HEK293 (cell line): ENCODE measurements around the gene PDSS2.

ENCODE experiments used
- BCL11A ChIP-seq: fragments of 450-650 bp; formaldehyde crosslinking; IDR thresholded peaks from 2 replicates; pipeline ENCODE4 v1.5.1; 2016; ENCODE audit warnings: low read depth, missing biosample characterization, missing genetic modification characterization
- KLF1 ChIP-seq: fragments of 450-650 bp; formaldehyde crosslinking; IDR thresholded peaks from 2 replicates; pipeline ENCODE4 v1.5.1; 2016; ENCODE audit warnings: missing biosample characterization, missing genetic modification characterization
- RBAK ChIP-seq: fragments of 450-650 bp; formaldehyde crosslinking; IDR thresholded peaks from 2 replicates; pipeline ENCODE4 v1.5.1; 2016; ENCODE audit warnings: missing biosample characterization, missing genetic modification characterization
- TCF7L2 ChIP-seq: IDR thresholded peaks from 2 replicates; pipeline ENCODE4 v1.6.1; 2011; ENCODE audit warnings: low read depth, mild to moderate bottlenecking, inconsistent platforms, low read length, moderate library complexity, borderline replicate concordance
- ZEB2 ChIP-seq: fragments of 450-650 bp; formaldehyde crosslinking; IDR thresholded peaks from 2 replicates; pipeline ENCODE4 v1.5.1; 2016; ENCODE audit warnings: missing biosample characterization, missing genetic modification characterization
- ZNF311 ChIP-seq: fragments of 450-650 bp; formaldehyde crosslinking; IDR thresholded peaks from 2 replicates; pipeline ENCODE4 v1.5.1; 2017; ENCODE audit warnings: missing biosample characterization, missing genetic modification characterization, borderline replicate concordance
- ZNF416 ChIP-seq: fragments of 450-650 bp; formaldehyde crosslinking; IDR thresholded peaks from 2 replicates; pipeline ENCODE4 v1.5.1; 2016; ENCODE audit warnings: missing biosample characterization, missing genetic modification characterization
- ZNF433 ChIP-seq: fragments of 450-650 bp; formaldehyde crosslinking; IDR thresholded peaks from 2 replicates; pipeline ENCODE4 v1.5.1; 2016; ENCODE audit warnings: missing biosample characterization, missing genetic modification characterization, low read depth
- ZNF670 ChIP-seq: fragments of 450-650 bp; formaldehyde crosslinking; IDR thresholded peaks from 2 replicates; pipeline ENCODE4 v1.5.1; 2016; ENCODE audit warnings: missing biosample characterization, missing genetic modification characterization, low read depth
- TF ChIP-seq, protein P1 (sequence below): fragments of 450-650 bp; formaldehyde crosslinking; IDR thresholded peaks from 2 replicates; pipeline ENCODE4 v1.5.1; 2016; ENCODE audit warnings: missing biosample characterization, missing genetic modification characterization
- TF ChIP-seq, protein P2 (sequence below): fragments of 450-650 bp; formaldehyde crosslinking; IDR thresholded peaks from 2 replicates; pipeline ENCODE4 v1.5.1; 2016; ENCODE audit warnings: missing biosample characterization, missing genetic modification characterization, low read depth
- TF ChIP-seq, protein P3 (sequence below): fragments of 450-650 bp; formaldehyde crosslinking; IDR thresholded peaks from 2 replicates; pipeline ENCODE4 v1.5.1; 2016; ENCODE audit warnings: missing biosample characterization, missing genetic modification characterization
- TF ChIP-seq, protein P4 (sequence below): fragments of 450-650 bp; formaldehyde crosslinking; optimal IDR thresholded peaks from 2 replicates; pipeline ENCODE3; 2016; ENCODE audit warnings: missing biosample characterization, mild to moderate bottlenecking, missing genetic modification characterization

DNA sequence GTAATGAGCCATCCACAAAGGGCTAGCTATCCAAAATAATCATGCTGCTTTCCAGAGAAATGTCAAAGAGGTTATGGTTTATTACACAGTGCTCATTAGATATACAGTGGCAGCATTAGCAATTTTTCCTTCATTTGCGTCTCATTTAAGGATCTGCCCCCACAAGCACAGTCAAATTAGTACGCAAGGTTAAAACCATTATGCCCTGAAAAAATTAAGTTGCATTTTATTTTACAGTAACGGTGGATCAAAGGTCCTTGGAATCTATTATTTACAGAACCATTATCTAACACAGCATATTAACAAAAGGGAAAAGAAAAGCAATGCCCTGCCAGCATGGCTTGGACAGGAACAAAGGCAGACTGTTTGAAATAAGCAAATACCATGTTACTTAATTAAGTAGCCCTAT, 144.8 kb downstream of the PDSS2 start:
- TF ChIP-seq ZNF670 (tag by site-specific recombination) (no peak), ZNF311 (tag by site-specific recombination) (no peak), ZNF416 (tag by site-specific recombination) (no peak), BCL11A (no peak), ZNF433 (tag by site-specific recombination) (no peak), RBAK (tag by site-specific recombination) (no peak), ZEB2 (tag by site-specific recombination) (no peak), TCF7L2 (no peak), KLF1 (tag by site-specific recombination) (no peak)
- TF ChIP-seq, protein P1, sequence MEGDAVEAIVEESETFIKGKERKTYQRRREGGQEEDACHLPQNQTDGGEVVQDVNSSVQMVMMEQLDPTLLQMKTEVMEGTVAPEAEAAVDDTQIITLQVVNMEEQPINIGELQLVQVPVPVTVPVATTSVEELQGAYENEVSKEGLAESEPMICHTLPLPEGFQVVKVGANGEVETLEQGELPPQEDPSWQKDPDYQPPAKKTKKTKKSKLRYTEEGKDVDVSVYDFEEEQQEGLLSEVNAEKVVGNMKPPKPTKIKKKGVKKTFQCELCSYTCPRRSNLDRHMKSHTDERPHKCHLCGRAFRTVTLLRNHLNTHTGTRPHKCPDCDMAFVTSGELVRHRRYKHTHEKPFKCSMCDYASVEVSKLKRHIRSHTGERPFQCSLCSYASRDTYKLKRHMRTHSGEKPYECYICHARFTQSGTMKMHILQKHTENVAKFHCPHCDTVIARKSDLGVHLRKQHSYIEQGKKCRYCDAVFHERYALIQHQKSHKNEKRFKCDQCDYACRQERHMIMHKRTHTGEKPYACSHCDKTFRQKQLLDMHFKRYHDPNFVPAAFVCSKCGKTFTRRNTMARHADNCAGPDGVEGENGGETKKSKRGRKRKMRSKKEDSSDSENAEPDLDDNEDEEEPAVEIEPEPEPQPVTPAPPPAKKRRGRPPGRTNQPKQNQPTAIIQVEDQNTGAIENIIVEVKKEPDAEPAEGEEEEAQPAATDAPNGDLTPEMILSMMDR = no peak
- TF ChIP-seq, protein P2, sequence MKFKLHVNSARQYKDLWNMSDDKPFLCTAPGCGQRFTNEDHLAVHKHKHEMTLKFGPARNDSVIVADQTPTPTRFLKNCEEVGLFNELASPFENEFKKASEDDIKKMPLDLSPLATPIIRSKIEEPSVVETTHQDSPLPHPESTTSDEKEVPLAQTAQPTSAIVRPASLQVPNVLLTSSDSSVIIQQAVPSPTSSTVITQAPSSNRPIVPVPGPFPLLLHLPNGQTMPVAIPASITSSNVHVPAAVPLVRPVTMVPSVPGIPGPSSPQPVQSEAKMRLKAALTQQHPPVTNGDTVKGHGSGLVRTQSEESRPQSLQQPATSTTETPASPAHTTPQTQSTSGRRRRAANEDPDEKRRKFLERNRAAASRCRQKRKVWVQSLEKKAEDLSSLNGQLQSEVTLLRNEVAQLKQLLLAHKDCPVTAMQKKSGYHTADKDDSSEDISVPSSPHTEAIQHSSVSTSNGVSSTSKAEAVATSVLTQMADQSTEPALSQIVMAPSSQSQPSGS = no peak
- TF ChIP-seq, protein P3, sequence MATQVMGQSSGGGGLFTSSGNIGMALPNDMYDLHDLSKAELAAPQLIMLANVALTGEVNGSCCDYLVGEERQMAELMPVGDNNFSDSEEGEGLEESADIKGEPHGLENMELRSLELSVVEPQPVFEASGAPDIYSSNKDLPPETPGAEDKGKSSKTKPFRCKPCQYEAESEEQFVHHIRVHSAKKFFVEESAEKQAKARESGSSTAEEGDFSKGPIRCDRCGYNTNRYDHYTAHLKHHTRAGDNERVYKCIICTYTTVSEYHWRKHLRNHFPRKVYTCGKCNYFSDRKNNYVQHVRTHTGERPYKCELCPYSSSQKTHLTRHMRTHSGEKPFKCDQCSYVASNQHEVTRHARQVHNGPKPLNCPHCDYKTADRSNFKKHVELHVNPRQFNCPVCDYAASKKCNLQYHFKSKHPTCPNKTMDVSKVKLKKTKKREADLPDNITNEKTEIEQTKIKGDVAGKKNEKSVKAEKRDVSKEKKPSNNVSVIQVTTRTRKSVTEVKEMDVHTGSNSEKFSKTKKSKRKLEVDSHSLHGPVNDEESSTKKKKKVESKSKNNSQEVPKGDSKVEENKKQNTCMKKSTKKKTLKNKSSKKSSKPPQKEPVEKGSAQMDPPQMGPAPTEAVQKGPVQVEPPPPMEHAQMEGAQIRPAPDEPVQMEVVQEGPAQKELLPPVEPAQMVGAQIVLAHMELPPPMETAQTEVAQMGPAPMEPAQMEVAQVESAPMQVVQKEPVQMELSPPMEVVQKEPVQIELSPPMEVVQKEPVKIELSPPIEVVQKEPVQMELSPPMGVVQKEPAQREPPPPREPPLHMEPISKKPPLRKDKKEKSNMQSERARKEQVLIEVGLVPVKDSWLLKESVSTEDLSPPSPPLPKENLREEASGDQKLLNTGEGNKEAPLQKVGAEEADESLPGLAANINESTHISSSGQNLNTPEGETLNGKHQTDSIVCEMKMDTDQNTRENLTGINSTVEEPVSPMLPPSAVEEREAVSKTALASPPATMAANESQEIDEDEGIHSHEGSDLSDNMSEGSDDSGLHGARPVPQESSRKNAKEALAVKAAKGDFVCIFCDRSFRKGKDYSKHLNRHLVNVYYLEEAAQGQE = no peak
- TF ChIP-seq, protein P4, sequence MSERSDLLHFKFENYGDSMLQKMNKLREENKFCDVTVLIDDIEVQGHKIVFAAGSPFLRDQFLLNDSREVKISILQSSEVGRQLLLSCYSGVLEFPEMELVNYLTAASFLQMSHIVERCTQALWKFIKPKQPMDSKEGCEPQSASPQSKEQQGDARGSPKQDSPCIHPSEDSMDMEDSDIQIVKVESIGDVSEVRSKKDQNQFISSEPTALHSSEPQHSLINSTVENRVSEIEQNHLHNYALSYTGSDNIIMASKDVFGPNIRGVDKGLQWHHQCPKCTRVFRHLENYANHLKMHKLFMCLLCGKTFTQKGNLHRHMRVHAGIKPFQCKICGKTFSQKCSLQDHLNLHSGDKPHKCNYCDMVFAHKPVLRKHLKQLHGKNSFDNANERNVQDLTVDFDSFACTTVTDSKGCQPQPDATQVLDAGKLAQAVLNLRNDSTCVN (tag by site-specific recombination) = no peak
